PC-9 (cell line): ENCODE measurements around the gene SLC8A3. TPM values are rescaled to one million over a fixed set of nuclear protein-coding genes. Genes with fewer than 3 reads are reported as not detected.

Experiments used
- BruUV-seq: library from RNA; stranded (reverse); fragments of 400-500 nt; replicated peaks from 2 replicates; lab custom pipeline; 2021; lab: Mats Ljungman, UMichigan
- CTCF ChIA-PET: fragments of 300-600 bp; sonication (Branson Sonifier 250); formaldehyde crosslinking; loops from one replicate; lab custom pipeline; 2022; ENCODE audit warnings: antibody characterized with exemption; lab: Charles Lee
- POLR2A ChIA-PET: fragments of 300-600 bp; sonication (Branson Sonifier 250); formaldehyde crosslinking; loops from one replicate; lab custom pipeline; 2022; ENCODE audit warnings: antibody characterized with exemption; ENCODE audit not compliant: unreplicated experiment; lab: Charles Lee
- DNase-seq, 2 experiments: peaks; one replicate each; pipeline versions ENCODE4 v3.0.0 to v3.0.0-alpha.2; 2015 to 2022; ENCODE audit warnings: mixed read lengths in 1 of 2
- H2AFZ ChIP-seq: fragments of 200-600 bp; sonication (generic); 2 replicates; pipeline ENCODE4 v1.8.1; 2017; ENCODE audit warnings: antibody characterized with exemption
- H3F3A ChIP-seq: fragments of 200-600 bp; sonication (generic); 2 replicates; pipeline ENCODE4 v1.8.1; 2017; ENCODE audit warnings: antibody characterized with exemption, mild to moderate bottlenecking, low read depth; ENCODE audit not compliant: insufficient read depth
- H3K27ac ChIP-seq: fragments of 200-600 bp; sonication (generic); 2 replicates; pipeline ENCODE4 v1.6.1; 2016; ENCODE audit warnings: mixed run types
- H3K27me3 ChIP-seq: fragments of 200-600 bp; sonication (generic); 2 replicates; pipeline ENCODE4 v1.6.1; 2016; ENCODE audit warnings: low read depth, mixed run types; ENCODE audit not compliant: insufficient read depth
- H3K36me3 ChIP-seq: fragments of 200-600 bp; sonication (generic); 2 replicates; pipeline ENCODE4 v1.6.1; 2016; ENCODE audit warnings: low read depth, mixed run types
- H3K4me1 ChIP-seq: fragments of 200-600 bp; sonication (generic); replicated peaks from 2 replicates; pipeline ENCODE4 v1.6.1; 2016; ENCODE audit warnings: mixed run types; ENCODE audit not compliant: insufficient read depth
- H3K4me2 ChIP-seq: fragments of 200-600 bp; sonication (generic); 2 replicates; pipeline ENCODE4 v1.6.1; 2017; ENCODE audit warnings: mixed run types
- H3K4me3 ChIP-seq: fragments of 200-600 bp; sonication (generic); 2 replicates; pipeline ENCODE4 v1.6.1; 2016; ENCODE audit warnings: mixed run types
- H3K79me2 ChIP-seq: fragments of 200-600 bp; sonication (generic); 2 replicates; pipeline ENCODE4 v1.6.1; 2017; ENCODE audit warnings: low read depth, mixed run types
- H3K9me2 ChIP-seq: fragments of 200-600 bp; sonication (generic); 2 replicates; pipeline ENCODE4 v1.8.1; 2017; ENCODE audit warnings: mild to moderate bottlenecking; ENCODE audit not compliant: insufficient read depth
- H3K9me3 ChIP-seq: fragments of 200-600 bp; sonication (generic); 2 replicates; pipeline ENCODE4 v1.8.1; 2016; ENCODE audit warnings: low read depth; ENCODE audit not compliant: insufficient read depth
- H4K20me1 ChIP-seq: fragments of 200-600 bp; sonication (generic); 2 replicates; pipeline ENCODE4 v1.8.1; 2017; ENCODE audit not compliant: insufficient read depth
- CTCF ChIP-seq: fragments of 200-600 bp; sonication (generic); conservative IDR thresholded peaks from 2 replicates; pipeline ENCODE4 v1.6.1; 2017; ENCODE audit warnings: mixed run types, antibody characterized with exemption, mild to moderate bottlenecking, moderate library complexity
- EZH2 ChIP-seq: fragments of 200-600 bp; sonication (generic); IDR thresholded peaks from 2 replicates; pipeline ENCODE4 v1.8.0; 2017; ENCODE audit warnings: antibody characterized with exemption, low read depth
- intact Hi-C: fragments of 100-400 bp; cut with micrococcal nuclease; formaldehyde crosslinking; loops from one replicate; pipeline ENCODE4 v1.10.0; 2022; ENCODE audit not compliant: unreplicated experiment
- total RNA-seq: library from RNA; stranded (reverse); gene quantifications from 2 replicates; pipeline ENCODE4 v1.2.3, GENCODE V29; 2021

SLC8A3 gene
- total RNA-seq, 1 experiment from 2014 or later = not detected

GRCh38 chr14:70203686-70204085 is 14.9 kb upstream of the SLC8A3 start:
- TF ChIP-seq CTCF = no peak
- no peak for TF ChIP-seq EZH2
- no TSS peak for BruUV-seq
- no peak overlapping the region for H2AFZ ChIP-seq
- DNase-seq = no peak
- H3F3A ChIP-seq = no peaks in the 10 kb centered on the region
- H3K79me2 ChIP-seq = no peaks in the 10 kb centered on the region
- no peak overlapping the region for H3K4me3 ChIP-seq
- no peaks in the 10 kb centered on the region for H3K36me3 ChIP-seq
- POLR2A ChIA-PET = no interaction called here
- H3K9me3 ChIP-seq = no peaks in the 10 kb centered on the region
- H3K4me2 ChIP-seq = no peak overlapping the region
- H3K27me3 ChIP-seq = peaks cover 61% of the 10 kb centered on the region
- H3K9me2 ChIP-seq = no peaks in the 10 kb centered on the region
- no peak overlapping the region for H3K27ac ChIP-seq
- H3K4me1 ChIP-seq = no peaks in the 10 kb centered on the region
- intact Hi-C loops = no loop called here
- CTCF ChIA-PET = no interaction called here
- no peaks in the 10 kb centered on the region for H4K20me1 ChIP-seq

DNA sequence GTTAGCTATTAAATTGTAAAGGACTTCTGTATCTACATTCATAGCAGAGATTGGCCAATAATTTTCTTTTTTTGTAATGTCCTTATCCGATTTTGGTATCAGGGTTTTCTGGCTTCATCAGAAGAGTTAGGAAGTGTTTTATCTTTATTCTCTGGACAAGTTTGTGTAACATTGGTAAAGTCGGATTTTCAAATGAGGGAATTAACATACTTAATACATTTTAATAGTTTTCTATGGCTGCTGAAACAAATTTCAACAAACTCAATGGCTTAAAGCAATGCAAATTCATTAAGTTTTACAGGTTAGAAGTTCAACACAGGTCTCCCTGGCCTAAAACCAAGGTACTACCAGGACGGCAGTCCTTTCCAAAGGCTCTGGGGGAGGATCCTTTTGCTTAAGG is 13.2 kb upstream of the SLC8A3 start:
- no peaks in the 10 kb centered on the region for H3K9me3 ChIP-seq
- intact Hi-C loops = no loop called here
- DNase-seq = no peak
- no peak overlapping the region for H3K4me3 ChIP-seq
- CTCF ChIA-PET = no interaction called here
- BruUV-seq = no TSS peak
- no peaks in the 10 kb centered on the region for H3F3A ChIP-seq
- no peak overlapping the region for H2AFZ ChIP-seq
- TF ChIP-seq EZH2 (no peak), CTCF (no peak)
- no peaks in the 10 kb centered on the region for H3K9me2 ChIP-seq
- no peak overlapping the region for H3K4me2 ChIP-seq
- H3K27me3 ChIP-seq = peaks cover 52% of the 10 kb centered on the region
- H3K79me2 ChIP-seq = no peaks in the 10 kb centered on the region
- H3K27ac ChIP-seq = no peak overlapping the region
- POLR2A ChIA-PET = no interaction called here
- H4K20me1 ChIP-seq = no peaks in the 10 kb centered on the region
- no peaks in the 10 kb centered on the region for H3K4me1 ChIP-seq
- H3K36me3 ChIP-seq = no peaks in the 10 kb centered on the region

DNA sequence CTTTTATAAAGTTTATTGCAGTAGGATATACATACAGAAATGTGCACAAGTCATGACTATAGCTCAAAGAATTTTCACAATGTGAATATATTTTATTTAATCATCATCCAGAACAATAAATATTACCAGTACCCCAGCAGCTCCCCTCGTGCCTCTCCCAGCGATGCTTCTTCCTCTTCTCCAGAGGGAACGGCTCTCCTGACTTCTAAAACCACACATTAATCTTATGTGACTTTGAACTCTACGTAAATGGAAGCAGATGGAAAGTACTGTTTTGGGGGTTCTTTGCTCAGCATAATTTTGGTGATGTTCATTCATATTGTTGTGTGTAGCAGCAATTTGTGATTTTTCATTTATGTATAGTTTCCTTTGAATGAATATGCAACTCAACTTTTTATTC is 4.6 kb upstream of the SLC8A3 start:
- H3K9me3 ChIP-seq = no peaks in the 10 kb centered on the region
- H3K79me2 ChIP-seq = no peaks in the 10 kb centered on the region
- TF ChIP-seq EZH2 (no peak), CTCF (no peak)
- intact Hi-C loops = no loop called here
- no peaks in the 10 kb centered on the region for H4K20me1 ChIP-seq
- no peak overlapping the region for H2AFZ ChIP-seq
- ChIA-PET POLR2A (no interaction called here), CTCF (no interaction called here)
- no peaks in the 10 kb centered on the region for H3K36me3 ChIP-seq
- H3F3A ChIP-seq = no peaks in the 10 kb centered on the region
- H3K4me3 ChIP-seq = no peak overlapping the region
- no peak for DNase-seq
- H3K27me3 ChIP-seq = peaks cover 28% of the 10 kb centered on the region; the same call in 1 of the 2 replicates
- H3K27ac ChIP-seq = no peak overlapping the region
- H3K9me2 ChIP-seq = no peaks in the 10 kb centered on the region
- BruUV-seq = no TSS peak
- no peak overlapping the region for H3K4me2 ChIP-seq
- H3K4me1 ChIP-seq = no peaks in the 10 kb centered on the region
